H1 (cell line): Measurements from ENCODE around the gene COL25A1. TPM values are rescaled to one million over a fixed set of nuclear protein-coding genes. Genes with fewer than 3 reads are reported as not detected.

Experiments
- CHD7 ChIP-seq: fragments of 300-600 bp; sonication (generic); IDR thresholded peaks from 2 replicates; pipeline ENCODE4 v1.7.1; 2012; ENCODE audit warnings: low read length, moderate library complexity, mild to moderate bottlenecking, inconsistent platforms; ENCODE audit not compliant: insufficient replicate concordance
- HDAC6 ChIP-seq: IDR thresholded peaks from one replicate; pipeline ENCODE4 v1.7.1; 2012; ENCODE audit warnings: low read depth, mild to moderate bottlenecking, inconsistent platforms, low read length, moderate library complexity
- NANOG ChIP-seq: IDR thresholded peaks from 2 replicates; pipeline ENCODE4 v1.6.1; 2011; ENCODE audit warnings: low read length, low read depth, mild to moderate bottlenecking, inconsistent platforms; ENCODE audit not compliant: insufficient read depth, poor library complexity, severe bottlenecking
- RNF2 ChIP-seq: fragments of 200-900, 300-1000 bp; sonication (generic); IDR thresholded peaks from 2 replicates; pipeline ENCODE4 v1.7.1; 2016; ENCODE audit warnings: borderline replicate concordance, low read depth, mild to moderate bottlenecking, antibody characterized with exemption, low read length; ENCODE audit not compliant: poor library complexity, severe bottlenecking; ENCODE audit errors: missing control alignments
- polyA plus RNA-seq, 7 experiments: library from polyadenylated mRNA; depleted of rRNA in 3 of 7; stranded (reverse) in 5 of 7; unstranded in 2 of 7; fragments of >200 nt in 5 of 7; fragments of 200-250 nt in 2 of 7; gene quantifications; 1 replicate in 5 of 7; 2 replicates in 1 of 7; 4 replicates in 1 of 7; pipeline versions ENCODE4 v1.2.1 to v1.2.3, GENCODE V29; 2011 to 2013; ENCODE audit warnings: missing spikeins in 2 of 7, mixed read lengths in 2 of 7
- total RNA-seq: library from RNA; stranded (reverse); fragmentation: NEBNext Ultra II Directional; extraction: Animal tissue kit (Norgen Biotek cat#: 25700); gene quantifications from 2 replicates; pipeline ENCODE4 v1.2.1, GENCODE V29; 2021

The COL25A1 gene
- total and polyA plus RNA-seq, 2 of the 8 experiments (the other 6 are each of a cell fraction or from before 2014, with no cell fraction given) = 1.1 to 8.3 TPM

- TF ChIP-seq CHD7 (no peak), HDAC6 (no peak), RNF2 (no peak), NANOG (no peak)
Observed at GRCh38 chr4:109229028-109229427, 73.4 kb downstream of the COL25A1 start (continued).
